Measurements from ENCODE around the gene CCR8. TPM values are rescaled to one million over a fixed set of nuclear protein-coding genes. Genes with fewer than 3 reads are reported as not detected.

The CCR8 gene, protein sequence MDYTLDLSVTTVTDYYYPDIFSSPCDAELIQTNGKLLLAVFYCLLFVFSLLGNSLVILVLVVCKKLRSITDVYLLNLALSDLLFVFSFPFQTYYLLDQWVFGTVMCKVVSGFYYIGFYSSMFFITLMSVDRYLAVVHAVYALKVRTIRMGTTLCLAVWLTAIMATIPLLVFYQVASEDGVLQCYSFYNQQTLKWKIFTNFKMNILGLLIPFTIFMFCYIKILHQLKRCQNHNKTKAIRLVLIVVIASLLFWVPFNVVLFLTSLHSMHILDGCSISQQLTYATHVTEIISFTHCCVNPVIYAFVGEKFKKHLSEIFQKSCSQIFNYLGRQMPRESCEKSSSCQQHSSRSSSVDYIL
- under 1 TPM; 0.55 to 0.94 TPM for total RNA-seq

DNA sequence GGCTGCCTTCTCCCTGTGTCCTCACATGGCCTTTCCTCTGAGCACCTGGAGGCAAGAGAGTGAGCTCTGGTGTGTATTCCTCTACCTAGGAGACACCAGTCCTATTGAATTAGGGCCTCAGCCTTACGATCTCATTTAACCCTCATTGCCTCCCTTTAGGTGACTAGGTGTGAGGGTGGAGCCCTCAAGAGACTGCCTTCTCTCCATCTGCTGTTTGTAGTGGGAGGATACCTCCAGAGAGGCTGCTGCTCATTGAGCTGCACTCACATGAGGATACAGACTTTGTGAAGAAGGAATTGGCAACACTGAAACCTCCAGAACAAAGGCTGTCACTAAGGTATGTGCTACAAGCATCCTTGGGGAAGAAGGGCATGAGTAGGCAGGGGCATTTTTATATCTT lies at the start of gene CCR8:
CCR8 (plus strand) TSS at position 217 of the 400 bp plus-strand sequence. CDS start 2,623 bp downstream, outside the sequence.
- Mint-ChIP-seq H3K36me3 (ENCODE audit: low read depth) (no peaks in the 10 kb centered on the region), H3K9me3 (ENCODE audit: insufficient read depth) (no peaks in the 10 kb centered on the region), H3K27ac (no peak within 1 kb of the TSS), H3K27me3 (ENCODE audit: low read depth) (no peaks in the 10 kb centered on the region), H3K4me1 (ENCODE audit: low read depth) (peaks cover 59% of the 10 kb centered on the region), H3K4me3 (no peak within 1 kb of the TSS)
- ChIA-PET POLR2A (no interaction called here), CTCF (interaction anchor here (1.4 to 2.8 kb wide), 2 partner anchors 38 to 41 kb away, joined by 3 to 17 read pairs; no protein-coding TSS in a partner anchor)
- DNase-seq (no peak), ATAC-seq (peak; percentile 58)

DNA sequence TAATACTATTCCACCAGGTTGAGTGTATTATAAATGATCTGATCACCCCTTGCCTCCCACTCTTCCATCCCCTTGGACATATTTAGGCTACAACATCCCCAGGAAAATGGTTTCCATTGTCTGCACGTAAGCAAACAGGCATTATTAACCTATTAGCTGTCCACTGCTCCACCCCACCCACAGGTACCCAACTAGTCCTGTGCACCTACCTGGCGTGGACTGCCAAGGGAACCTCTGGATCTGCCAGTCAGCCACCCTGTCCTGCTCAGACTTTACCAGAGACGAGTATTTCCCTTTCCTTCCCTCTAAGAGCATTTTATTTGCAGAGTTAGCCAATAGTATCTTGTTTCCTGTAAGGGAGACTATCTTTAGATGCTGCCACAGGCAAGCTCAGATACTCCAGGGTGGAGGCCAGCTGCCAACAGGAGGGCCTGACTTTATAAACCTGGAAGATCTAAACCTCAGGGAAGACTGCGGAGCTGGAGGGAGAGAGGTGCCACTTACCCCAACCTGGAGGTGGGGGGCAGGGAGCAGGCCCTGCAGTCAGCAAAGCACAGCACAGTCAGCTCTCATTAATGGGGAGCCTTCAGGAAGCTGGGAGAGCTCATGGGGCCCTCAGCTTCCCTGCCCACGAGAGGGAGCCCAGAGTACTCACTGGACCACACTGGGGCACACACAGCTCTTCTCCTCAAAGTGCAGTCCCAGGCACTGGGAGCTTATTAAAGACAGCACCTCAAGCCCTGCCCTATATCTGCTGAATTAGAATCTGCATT lies 49.6 kb upstream of the CCR8 start, which contains the start of gene CX3CR1:
CX3CR1 (minus strand) TSS at position 292 of the 773 bp plus-strand sequence. CDS start 13,527 bp downstream, outside the sequence.
- Mint-ChIP-seq H3K4me1 (ENCODE audit: low read depth) (peaks cover 51% of the 10 kb centered on the region), H3K27me3 (ENCODE audit: low read depth) (peaks cover 14% of the 10 kb centered on the region), H3K27ac (no peak within 1 kb of the TSS), H3K36me3 (ENCODE audit: low read depth) (no peaks in the 10 kb centered on the region), H3K4me3 (no peak within 1 kb of the TSS), H3K9me3 (ENCODE audit: insufficient read depth) (no peaks in the 10 kb centered on the region)
- peak; percentile 17 for DNase-seq
- POLR2A ChIA-PET = interaction anchor here (0.8 to 1.0 kb wide), 2 partner anchors 9 to 126 kb away, joined by 3 read pairs; no protein-coding TSS in a partner anchor
- CTCF ChIA-PET = interaction anchor here (1.2 to 15.4 kb wide), 8 partner anchors 9 to 280 kb away, joined by 3 to 242 read pairs (median 5); partner anchors contain the start of gene XIRP1
- ATAC-seq = no peak

DNA sequence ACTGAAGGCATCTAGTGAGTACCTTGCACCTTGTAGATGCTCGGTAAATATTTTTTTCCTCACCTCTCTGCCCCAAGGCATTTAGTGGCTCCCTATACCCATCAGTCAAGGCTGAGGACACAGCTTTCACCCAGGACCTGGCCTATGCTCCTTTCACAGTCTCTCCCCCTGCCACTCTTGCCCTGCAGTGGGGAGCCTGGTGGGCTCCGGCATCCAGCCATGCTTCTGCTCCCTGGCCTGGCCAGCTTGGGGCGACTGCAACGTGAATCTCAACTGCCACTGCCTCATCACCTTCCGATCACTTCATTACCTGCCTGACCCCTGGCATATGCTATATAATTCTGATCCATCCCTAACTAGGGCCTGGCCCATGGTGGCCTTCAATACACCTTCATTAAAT lies 48.9 kb upstream of the CCR8 start:
- ChIA-PET POLR2A (interaction anchor here (0.8 to 1.0 kb wide), 2 partner anchors 10 to 126 kb away, joined by 3 read pairs; no protein-coding TSS in a partner anchor), CTCF (interaction anchor here (1.2 to 15.4 kb wide), 8 partner anchors 9 to 280 kb away, joined by 3 to 242 read pairs (median 5); partner anchors contain the start of gene XIRP1)
- no peak for ATAC-seq
- H3K36me3 Mint-ChIP-seq (ENCODE audit: low read depth) = no peaks in the 10 kb centered on the region
- H3K27ac Mint-ChIP-seq = no peak overlapping the region
- no peaks in the 10 kb centered on the region for H3K9me3 Mint-ChIP-seq (ENCODE audit: insufficient read depth)
- DNase-seq = peak; percentile 17
- peaks cover 12% of the 10 kb centered on the region for H3K27me3 Mint-ChIP-seq (ENCODE audit: low read depth)
- no peak overlapping the region for H3K4me3 Mint-ChIP-seq
- peaks cover 51% of the 10 kb centered on the region for H3K4me1 Mint-ChIP-seq (ENCODE audit: low read depth)

DNA sequence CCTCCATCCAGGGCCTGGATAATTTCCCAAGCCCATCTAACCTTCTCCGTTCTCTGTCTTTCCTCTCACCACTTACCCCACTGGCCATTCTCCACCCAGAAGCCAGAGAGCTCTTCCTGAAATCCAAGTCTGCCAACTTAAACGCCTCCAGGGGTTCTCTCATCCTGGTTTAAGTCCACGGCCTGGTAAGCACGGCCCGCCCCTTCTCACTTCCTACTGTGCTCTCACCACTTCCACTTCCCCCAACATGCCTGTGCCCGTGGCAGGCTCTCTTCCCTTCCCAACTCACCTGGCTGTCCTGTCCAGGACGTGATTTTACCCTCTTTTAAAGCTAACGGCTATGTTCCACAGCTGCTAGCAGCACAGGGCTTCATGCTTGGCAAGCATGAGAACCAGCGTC lies 48.0 kb upstream of the CCR8 start:
- no peaks in the 10 kb centered on the region for H3K9me3 Mint-ChIP-seq (ENCODE audit: insufficient read depth)
- POLR2A ChIA-PET = interaction anchor here (0.6 kb wide), 1 partner anchor 438 kb away, joined by 3 read pairs; no protein-coding TSS in a partner anchor
- peaks cover 7% of the 10 kb centered on the region for H3K27me3 Mint-ChIP-seq (ENCODE audit: low read depth)
- H3K4me1 Mint-ChIP-seq (ENCODE audit: low read depth) = peaks cover 42% of the 10 kb centered on the region
- H3K36me3 Mint-ChIP-seq (ENCODE audit: low read depth) = no peaks in the 10 kb centered on the region
- peak overlapping the region; percentile 4 for H3K27ac Mint-ChIP-seq
- ATAC-seq = no peak
- no peak overlapping the region for H3K4me3 Mint-ChIP-seq
- peak; percentile 19 for DNase-seq
- CTCF ChIA-PET = interaction anchor here (0.9 to 15.4 kb wide), 3 partner anchors 8 to 74 kb away, joined by 3 to 242 read pairs (median 17); no protein-coding TSS in a partner anchor

DNA sequence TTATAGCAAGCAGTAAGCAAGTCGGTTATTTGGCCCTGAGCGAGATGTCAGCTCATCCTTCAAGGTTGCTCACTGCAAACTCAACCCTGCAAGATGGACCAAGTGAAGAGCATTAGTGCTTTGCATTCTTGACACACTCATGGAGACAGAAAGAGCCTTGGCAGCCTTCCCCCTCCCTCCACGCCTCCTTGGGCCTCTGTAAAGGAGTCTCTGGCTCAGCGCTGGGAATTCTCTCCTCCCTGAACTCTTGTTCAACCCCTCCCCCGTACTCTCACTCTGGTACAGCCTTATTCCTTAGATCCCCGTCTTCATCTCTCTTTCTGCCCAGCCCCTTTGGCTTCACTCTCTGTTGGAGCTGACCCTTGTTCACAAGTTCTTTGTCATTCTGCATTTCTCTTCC lies 47.5 kb upstream of the CCR8 start:
- POLR2A ChIA-PET = interaction anchor here (0.6 kb wide), 1 partner anchor 439 kb away, joined by 3 read pairs; no protein-coding TSS in a partner anchor
- no peaks in the 10 kb centered on the region for H3K9me3 Mint-ChIP-seq (ENCODE audit: insufficient read depth)
- no peak overlapping the region for H3K4me3 Mint-ChIP-seq
- DNase-seq (no peak), ATAC-seq (no peak)
- no peak overlapping the region for H3K27ac Mint-ChIP-seq
- peaks cover 36% of the 10 kb centered on the region for H3K4me1 Mint-ChIP-seq (ENCODE audit: low read depth)
- H3K27me3 Mint-ChIP-seq (ENCODE audit: low read depth) = peaks cover 7% of the 10 kb centered on the region
- no peaks in the 10 kb centered on the region for H3K36me3 Mint-ChIP-seq (ENCODE audit: low read depth)
- CTCF ChIA-PET = interaction anchor here (0.9 to 1.7 kb wide), 3 partner anchors 10 to 78 kb away, joined by 3 to 17 read pairs (median 3); no protein-coding TSS in a partner anchor

DNA sequence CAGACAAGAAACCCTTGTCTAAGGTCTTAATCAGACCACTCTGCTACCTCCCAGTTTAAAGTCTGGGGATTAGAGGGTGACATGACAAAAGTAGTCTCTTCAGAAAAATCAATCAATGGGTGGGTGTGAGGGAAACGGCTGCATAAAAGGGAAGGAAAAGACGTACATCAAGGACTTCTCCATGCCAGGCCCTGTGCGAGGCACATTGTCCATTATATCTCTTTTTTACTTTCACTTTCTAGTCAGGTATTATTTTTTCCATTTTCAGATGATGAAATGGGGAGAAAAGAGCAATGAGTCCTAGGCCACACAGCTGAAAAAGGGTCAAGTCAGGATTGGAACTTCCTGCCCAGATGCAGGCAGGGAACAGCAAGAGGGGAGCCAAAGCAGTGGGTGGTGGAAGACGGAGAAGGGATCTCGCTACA lies 45.0 kb upstream of the CCR8 start:
- Mint-ChIP-seq H3K4me1 (ENCODE audit: low read depth) (peaks cover 40% of the 10 kb centered on the region), H3K27ac (no peak overlapping the region)
- no peak for ATAC-seq

DNA sequence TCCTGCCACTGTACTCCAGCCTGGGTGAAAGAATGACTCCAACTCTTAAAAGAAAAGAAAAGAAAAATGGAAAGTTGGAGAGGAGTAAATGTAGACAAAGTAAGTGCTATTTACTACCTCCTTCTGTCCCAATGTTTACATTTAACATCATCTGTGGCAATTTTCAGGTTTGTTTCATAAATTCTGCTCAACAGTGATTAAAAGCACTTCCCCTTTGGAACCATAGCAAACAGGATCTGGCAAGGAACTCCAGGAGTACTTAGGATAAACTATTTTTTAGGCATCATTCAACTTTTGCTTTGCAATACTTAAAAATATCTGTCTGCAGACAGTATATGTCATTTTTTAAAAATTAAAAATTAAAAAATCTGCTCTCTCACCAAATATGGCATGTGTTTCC lies 44.2 kb upstream of the CCR8 start:
- Mint-ChIP-seq H3K27me3 (ENCODE audit: low read depth) (peaks cover 3% of the 10 kb centered on the region), H3K4me1 (ENCODE audit: low read depth) (peaks cover 43% of the 10 kb centered on the region), H3K4me3 (no peak overlapping the region), H3K9me3 (ENCODE audit: insufficient read depth) (no peaks in the 10 kb centered on the region), H3K27ac (no peak overlapping the region), H3K36me3 (ENCODE audit: low read depth) (no peaks in the 10 kb centered on the region)
- ATAC-seq (no peak), DNase-seq (no peak)
- POLR2A ChIA-PET = no interaction called here
- CTCF ChIA-PET = interaction anchor here (1.8 to 8.9 kb wide), 3 partner anchors 11 to 94 kb away, joined by 6 to 483 read pairs (median 242); partner anchors contain the start of genes CX3CR1 and XIRP1

More for the DNA sequence above, 45.0 kb upstream of the CCR8 start:
- POLR2A ChIA-PET = no interaction called here
- CTCF ChIA-PET = interaction anchor here (0.8 kb wide), 1 partner anchor 94 kb away, joined by 3 read pairs; no protein-coding TSS in a partner anchor
- H3K36me3 Mint-ChIP-seq (ENCODE audit: low read depth) = no peaks in the 10 kb centered on the region
- peak; percentile 17 for DNase-seq
- no peak overlapping the region for H3K4me3 Mint-ChIP-seq
- no peaks in the 10 kb centered on the region for H3K9me3 Mint-ChIP-seq (ENCODE audit: insufficient read depth)
- peaks cover 7% of the 10 kb centered on the region for H3K27me3 Mint-ChIP-seq (ENCODE audit: low read depth)

DNA sequence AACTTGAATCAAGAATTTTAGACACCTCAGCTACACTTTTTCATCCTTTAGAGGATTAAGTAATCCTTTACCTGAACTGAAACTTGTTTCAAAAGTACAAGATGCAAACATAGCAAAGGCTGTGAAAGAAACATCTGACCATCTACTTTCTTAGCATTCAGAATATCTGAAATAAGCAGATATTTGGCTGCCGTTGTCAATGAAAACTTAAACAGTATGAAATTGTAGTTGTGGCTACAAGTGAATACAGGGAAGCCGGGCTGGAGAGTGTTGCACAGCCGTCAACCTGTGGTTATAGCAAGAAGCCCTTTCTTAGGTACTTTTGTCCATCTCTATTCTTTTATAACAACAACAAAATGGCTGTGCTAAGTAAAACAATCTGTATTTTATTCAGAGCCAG lies 42.7 kb upstream of the CCR8 start:
- Mint-ChIP-seq H3K36me3 (ENCODE audit: low read depth) (no peaks in the 10 kb centered on the region), H3K4me1 (ENCODE audit: low read depth) (peaks cover 44% of the 10 kb centered on the region)

DNA sequence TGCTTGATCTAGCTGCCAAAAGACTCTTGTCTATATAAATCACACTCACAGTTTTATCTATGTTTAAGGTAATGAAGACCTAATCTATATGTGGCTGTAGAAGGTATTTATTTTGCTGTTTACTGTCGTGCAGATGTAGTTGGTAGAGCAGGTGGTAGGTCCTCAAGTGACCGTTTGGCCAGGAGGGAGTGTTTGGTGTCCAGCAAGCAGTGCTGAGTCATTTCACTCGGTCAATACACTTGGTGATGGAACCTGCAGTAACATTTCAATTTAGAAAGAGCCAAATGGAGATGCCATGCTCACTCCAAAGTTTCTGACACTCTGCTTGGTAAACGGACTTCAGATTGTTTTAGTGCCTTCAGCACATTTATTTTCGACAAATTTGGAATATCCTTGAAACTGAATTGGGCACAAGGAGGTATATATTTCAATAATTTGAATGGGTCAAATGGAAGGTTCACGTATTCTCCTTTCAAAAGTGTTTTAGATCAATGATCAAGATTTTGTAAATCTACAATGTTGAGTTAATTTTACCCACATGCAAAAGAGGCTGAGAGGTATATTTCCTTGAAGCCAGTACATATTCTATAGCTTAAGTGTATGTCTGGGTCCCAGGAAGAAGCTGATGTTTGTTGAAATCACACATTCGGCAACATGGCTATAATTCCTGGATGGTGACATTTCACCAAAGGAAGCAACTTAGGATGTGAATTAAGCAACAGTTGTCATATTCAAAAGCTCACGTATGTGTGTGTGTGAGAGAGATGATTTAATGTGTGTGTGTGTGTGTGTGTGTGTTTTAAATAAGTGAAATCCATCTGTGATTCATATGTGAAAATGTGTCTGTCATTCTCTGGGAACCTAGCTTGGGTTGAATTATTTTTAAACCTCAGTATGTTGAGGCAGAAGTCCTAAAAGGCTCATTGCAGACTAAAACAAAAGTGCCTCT lies 42.0 kb upstream of the CCR8 start:
- ChIA-PET POLR2A (interaction anchor here (1.1 to 2.1 kb wide), 3 partner anchors 78 to 161 kb away, joined by 4 to 14 read pairs (median 5); no protein-coding TSS in a partner anchor), CTCF (interaction anchor here (0.6 to 10.6 kb wide), 84 partner anchors 11 to 768 kb away, joined by 3 to 483 read pairs (median 6); partner anchors contain the start of genes CCR8, CX3CR1, GORASP1 and RPSA)
- H3K27me3 Mint-ChIP-seq (ENCODE audit: low read depth) = peaks cover 3% of the 10 kb centered on the region
- H3K4me1 Mint-ChIP-seq (ENCODE audit: low read depth) = peaks cover 46% of the 10 kb centered on the region
- H3K36me3 Mint-ChIP-seq (ENCODE audit: low read depth) = no peaks in the 10 kb centered on the region
- ATAC-seq (no peak), DNase-seq (no peak)
- H3K9me3 Mint-ChIP-seq (ENCODE audit: insufficient read depth) = no peaks in the 10 kb centered on the region
- no peak overlapping the region for H3K27ac Mint-ChIP-seq
- H3K4me3 Mint-ChIP-seq = no peak overlapping the region

More for the DNA sequence above, 42.7 kb upstream of the CCR8 start:
- Mint-ChIP-seq H3K4me3 (no peak overlapping the region), H3K9me3 (ENCODE audit: insufficient read depth) (no peaks in the 10 kb centered on the region), H3K27ac (no peak overlapping the region), H3K27me3 (ENCODE audit: low read depth) (peaks cover 3% of the 10 kb centered on the region)
- CTCF ChIA-PET = interaction anchor here (1.0 to 8.9 kb wide), 7 partner anchors 13 to 160 kb away, joined by 3 to 483 read pairs (median 27); partner anchors contain the start of genes CX3CR1 and XIRP1
- ATAC-seq (no peak), DNase-seq (no peak)
- POLR2A ChIA-PET = no interaction called here

DNA sequence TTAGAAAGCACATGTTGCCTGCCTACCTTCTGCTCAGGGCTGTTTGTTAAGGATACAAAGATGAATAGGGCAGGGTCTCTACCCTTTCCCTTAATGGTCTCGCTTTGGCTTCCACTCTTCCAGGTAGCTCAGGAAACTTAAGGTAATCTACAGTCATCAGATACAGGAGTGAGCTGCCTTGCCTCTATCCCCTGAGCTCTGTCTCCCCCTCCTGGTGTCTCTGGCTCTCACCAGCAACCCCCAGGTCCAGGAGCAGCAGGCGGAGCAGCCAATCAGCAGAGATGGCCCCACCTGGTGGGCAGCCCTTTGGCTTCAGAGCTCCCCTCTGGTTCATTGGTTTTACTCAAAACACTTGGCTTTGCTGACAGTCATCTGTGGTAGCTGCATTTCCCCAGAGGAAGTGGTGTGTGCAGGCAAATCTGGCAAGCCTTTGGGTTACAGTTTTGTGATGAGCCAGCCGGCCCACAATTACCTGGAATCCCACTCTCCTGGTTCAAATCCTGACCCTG lies 41.2 kb upstream of the CCR8 start:
- Mint-ChIP-seq H3K9me3 (ENCODE audit: insufficient read depth) (no peaks in the 10 kb centered on the region), H3K36me3 (ENCODE audit: low read depth) (no peaks in the 10 kb centered on the region), H3K4me3 (no peak overlapping the region), H3K27ac (peak overlapping the region; percentile 0), H3K4me1 (ENCODE audit: low read depth) (peaks cover 46% of the 10 kb centered on the region), H3K27me3 (ENCODE audit: low read depth) (peaks cover 3% of the 10 kb centered on the region)
- CTCF ChIA-PET = interaction anchor here (0.6 to 10.6 kb wide), 89 partner anchors 10 to 769 kb away, joined by 3 to 483 read pairs (median 6); partner anchors contain the start of genes CCR8, CX3CR1, GORASP1 and RPSA
- peak; percentile 96 for ATAC-seq
- POLR2A ChIA-PET = interaction anchor here (0.8 to 2.1 kb wide), 4 partner anchors 79 to 162 kb away, joined by 4 to 14 read pairs (median 4); no protein-coding TSS in a partner anchor
- peak; percentile 91 for DNase-seq

All from activated CD8-positive, alpha-beta T cell treated with anti-CD3 and anti-CD28 coated beads, Interleukin-2, amount 10 ng/mL, durations not matched to agents 7 days and 5 days (primary cell).